Measurements from ENCODE around the gene LSG1. TPM values are rescaled to one million over a fixed set of nuclear protein-coding genes. Genes with fewer than 3 reads are reported as not detected.

LSG1 gene
- total and polyA plus RNA-seq, 9 of the 15 experiments (the other 6 are each of a cell fraction or from before 2014, with no cell fraction given) = 14.9 to 73.7 (median 46.7) TPM

GRCh38 chr3:194633349-194634004, 38.5 kb downstream of the LSG1 start, which contains the start of gene TMEM44:
Gene TMEM44, minus strand, starts transcription at chr3:194633419. Its CDS starts 204 bp downstream, at chr3:194633215.
- WGBS (ENCODE audit: insufficient coverage, low coverage, missing lambda C conversion rate) = 1% methylated on average over 40 of the region's 66 CpGs
- intact Hi-C loops (cut with micrococcal nuclease) = loop anchor here (1.0 to 2.0 kb wide), 2 partner anchors 161 to 301 kb away; no protein-coding TSS in a partner anchor
- Histone ChIP-seq H3K27me3 (ENCODE audit: control insufficient read depth in 2 of 2, insufficient read depth in 2 of 2, low read length in 2 of 2) (no peaks in the 10 kb centered on the region; a peak in 1 of 5 replicates), H3K9me3 (replicated peaks; ENCODE audit: control insufficient read depth, insufficient read depth, low read depth, low read length) (peaks cover 20% of the 10 kb centered on the region), H3K79me2 (ENCODE audit: control insufficient read depth, insufficient read depth, low read length) (peaks cover 10% of the 10 kb centered on the region), H3K9ac (ENCODE audit: insufficient read depth in 1 of 2, low read depth in 2 of 2, low read length in 2 of 2) (peak within 1 kb of the TSS; percentile 75 to 92), H3K4me3 (peak within 1 kb of the TSS; percentile 86), H4K20me1 (replicated peaks; ENCODE audit: control insufficient read depth, insufficient read depth, low read length) (no peaks in the 10 kb centered on the region), H3K36me3 (ENCODE audit: control insufficient read depth, insufficient read depth, low read length) (peaks cover 21% of the 10 kb centered on the region; the same call in 1 of the 3 replicates), H3K4me2 (ENCODE audit: insufficient read depth, low read length) (peak within 1 kb of the TSS; percentile 92), H3K9me1 (ENCODE audit: control insufficient read depth, insufficient read depth, low read length) (no peaks in the 10 kb centered on the region), H3K27ac (ENCODE audit: extremely low read depth, low read depth, low read length) (peak within 1 kb of the TSS; percentile 84), H2AFZ (ENCODE audit: low read depth, low read length) (peak within 1 kb of the TSS; percentile 96), H3K4me1 (replicated peaks in 1 of 2; ENCODE audit: control insufficient read depth in 2 of 2, insufficient read depth in 2 of 2, low read length in 2 of 2) (peaks cover 2 to 18% of the 10 kb centered on the region in 2 experiments; a peak in 3 of 5 replicates)
- peak; percentile 96 for ATAC-seq
- ChIA-PET POLR2A (interaction anchor here (0.6 to 1.2 kb wide), 7 partner anchors 9 to 697 kb away, joined by 3 to 6 read pairs (median 3); partner anchors contain the start of gene LSG1), CTCF (ENCODE audit: low intra/inter-chr PET ratio) (no interaction called here)
- peak; percentile 74 for FAIRE-seq
- no TSS peak for BruUV-seq (replicated peaks)
- in situ Hi-C loops (cut with MboI) = no loop called here
- peak; percentile 87 to 94 (median 92) for DNase-seq (ENCODE audit: extremely low read depth in 1 of 4, low spot score in 3 of 4)
- TF ChIP-seq ZBTB1 (CRISPR knock-in tag; IDR thresholded peaks at IDR 0.05; ENCODE audit: borderline replicate concordance, low read depth) (peak; percentile 58; the same call in 1 of the 2 replicates), RNF2 (IDR thresholded peaks at IDR 0.05) (peak; percentile 25; the same call in 1 of the 2 replicates), PRDM10 (IDR thresholded peaks at IDR 0.05; ENCODE audit: partially characterized antibody) (peak; percentile 20), CTCF (IDR thresholded peaks at IDR 0.05 in 2 of 3, conservative IDR thresholded peaks at IDR 0.05 in 1 of 3; ENCODE audit: insufficient read depth in 2 of 3, low read depth in 1 of 3, low read length in 3 of 3) (peak; percentile 63 to 76 (median 63)), ZNF354B (CRISPR knock-in tag; IDR thresholded peaks at IDR 0.05) (no peak), NR2C2 (CRISPR knock-in tag; IDR thresholded peaks at IDR 0.05) (peak; percentile 44; the same call in 1 of the 2 replicates), NR2C2 (tag; IDR thresholded peaks at IDR 0.05) (peak; percentile 61; the same call in 1 of the 2 replicates), SAP30 (IDR thresholded peaks at IDR 0.05; ENCODE audit: borderline replicate concordance, insufficient read depth, low read depth, low read length, poor library complexity, severe bottlenecking) (peak; percentile 79)

Measured in K562 (cell line).